ENCODE data around the gene BSCL2. TPM values are rescaled to one million over a fixed set of nuclear protein-coding genes. Genes with fewer than 3 reads are reported as not detected.
"Not testable (repeated sequence)": the region's sequence is repeated elsewhere in the genome, so short reads cannot be mapped to it uniquely, and the experiment has no call there.

BSCL2 gene
- total and polyA plus RNA-seq, 2 donors (not counting 1 experiment from before 2014, with no cell fraction given) = 38.5 to 56.3 TPM

DNA sequence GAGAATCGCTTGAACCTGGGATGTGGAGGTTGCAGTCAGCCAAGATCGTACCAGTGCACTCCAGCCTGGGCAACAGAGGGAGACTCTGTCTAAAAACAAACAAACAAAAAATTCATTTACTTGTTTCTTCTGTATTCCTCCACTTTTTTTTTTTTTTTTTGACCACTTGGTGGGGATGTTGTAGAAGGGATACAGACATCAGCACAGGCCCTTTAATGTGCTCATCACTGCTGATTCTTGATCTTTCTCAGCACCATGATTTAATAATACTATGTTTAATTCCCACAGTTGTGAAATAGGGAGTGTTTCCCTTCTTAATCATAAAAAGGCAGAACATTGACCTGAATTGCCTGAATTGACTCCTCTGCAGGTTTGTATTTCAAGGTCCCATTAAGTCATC lies 25.6 kb upstream of the BSCL2 start:
- H3K9ac ChIP-seq (ENCODE audit: low read length) = no peak overlapping the region
- POLR2A ChIA-PET = interaction anchor here (0.7 kb wide), 1 partner anchor 42 kb away, joined by 5 read pairs; no protein-coding TSS in a partner anchor
- Mint-ChIP-seq H3K4me3 (no peak overlapping the region), H3K27ac (no peak overlapping the region), H3K27me3 (no peaks in the 10 kb centered on the region), H3K9me3 (ENCODE audit: insufficient read depth) (no peaks in the 10 kb centered on the region), H3K4me1 (peaks cover 22% of the 10 kb centered on the region)
- H3K4me2 ChIP-seq (replicated peaks; ENCODE audit: low read depth, low read length, poor library complexity, severe bottlenecking) = no peak overlapping the region
- no peak overlapping the region for H3K27ac ChIP-seq (ENCODE audit: low read length in 2 of 2)
- CTCF ChIA-PET = interaction anchor here (0.7 kb wide), 3 partner anchors 12 to 177 kb away, joined by 3 to 5 read pairs (median 4); no protein-coding TSS in a partner anchor
- H3K9me3 ChIP-seq (ENCODE audit: control extremely low read depth in 1 of 3, control insufficient read depth in 2 of 3, insufficient read depth in 1 of 3, low read length in 2 of 3) = no peaks in the 10 kb centered on the region
- no peak overlapping the region for H3K4me3 ChIP-seq (ENCODE audit: control extremely low read depth in 1 of 5, extremely low read depth in 1 of 5, insufficient read depth in 1 of 5, low read depth in 2 of 5, low read length in 4 of 5)
- no peak overlapping the region for H2AFZ ChIP-seq (ENCODE audit: insufficient read depth, low read depth, low read length, poor library complexity, severe bottlenecking)
- H3K27me3 ChIP-seq (replicated peaks in 1 of 4; ENCODE audit: control extremely low read depth in 1 of 4, control insufficient read depth in 3 of 4, insufficient read depth in 4 of 4, low read length in 3 of 4) = no peaks in the 10 kb centered on the region
- TF ChIP-seq, protein P1, sequence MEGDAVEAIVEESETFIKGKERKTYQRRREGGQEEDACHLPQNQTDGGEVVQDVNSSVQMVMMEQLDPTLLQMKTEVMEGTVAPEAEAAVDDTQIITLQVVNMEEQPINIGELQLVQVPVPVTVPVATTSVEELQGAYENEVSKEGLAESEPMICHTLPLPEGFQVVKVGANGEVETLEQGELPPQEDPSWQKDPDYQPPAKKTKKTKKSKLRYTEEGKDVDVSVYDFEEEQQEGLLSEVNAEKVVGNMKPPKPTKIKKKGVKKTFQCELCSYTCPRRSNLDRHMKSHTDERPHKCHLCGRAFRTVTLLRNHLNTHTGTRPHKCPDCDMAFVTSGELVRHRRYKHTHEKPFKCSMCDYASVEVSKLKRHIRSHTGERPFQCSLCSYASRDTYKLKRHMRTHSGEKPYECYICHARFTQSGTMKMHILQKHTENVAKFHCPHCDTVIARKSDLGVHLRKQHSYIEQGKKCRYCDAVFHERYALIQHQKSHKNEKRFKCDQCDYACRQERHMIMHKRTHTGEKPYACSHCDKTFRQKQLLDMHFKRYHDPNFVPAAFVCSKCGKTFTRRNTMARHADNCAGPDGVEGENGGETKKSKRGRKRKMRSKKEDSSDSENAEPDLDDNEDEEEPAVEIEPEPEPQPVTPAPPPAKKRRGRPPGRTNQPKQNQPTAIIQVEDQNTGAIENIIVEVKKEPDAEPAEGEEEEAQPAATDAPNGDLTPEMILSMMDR (IDR thresholded peaks at IDR 0.05) = peak; percentile 31
- TF ChIP-seq EZH2 (IDR thresholded peaks at IDR 0.05; ENCODE audit: borderline replicate concordance, insufficient read depth, low read depth, low read length, poor library complexity, severe bottlenecking) = no peak
- peaks cover 10 to 15% of the 10 kb centered on the region in 2 donors for H3K4me1 ChIP-seq (ENCODE audit: control insufficient read depth in 2 of 2, insufficient read depth in 2 of 2, low read length in 2 of 2)
- ATAC-seq (ENCODE audit: low read depth) = no peak
- H3K79me2 ChIP-seq (ENCODE audit: control insufficient read depth, insufficient read depth, low read length) = peaks cover 67% of the 10 kb centered on the region
- 100% methylated on average over 1 of the region's 2 CpGs for WGBS (ENCODE audit: insufficient coverage)
- intact Hi-C loops (cut with micrococcal nuclease) = no loop called here
- H4K20me1 ChIP-seq (ENCODE audit: control insufficient read depth, insufficient read depth, low read length, poor library complexity, severe bottlenecking) = peaks cover 48% of the 10 kb centered on the region
- H3K36me3 ChIP-seq (replicated peaks in 1 of 2; ENCODE audit: control extremely low read depth in 1 of 2, control insufficient read depth in 1 of 2, extremely low read depth in 1 of 2, insufficient read depth in 2 of 2, low read length in 1 of 2) = peaks cover 11 to 46% of the 10 kb centered on the region in 2 experiments
- DNase-seq = no peak

DNA sequence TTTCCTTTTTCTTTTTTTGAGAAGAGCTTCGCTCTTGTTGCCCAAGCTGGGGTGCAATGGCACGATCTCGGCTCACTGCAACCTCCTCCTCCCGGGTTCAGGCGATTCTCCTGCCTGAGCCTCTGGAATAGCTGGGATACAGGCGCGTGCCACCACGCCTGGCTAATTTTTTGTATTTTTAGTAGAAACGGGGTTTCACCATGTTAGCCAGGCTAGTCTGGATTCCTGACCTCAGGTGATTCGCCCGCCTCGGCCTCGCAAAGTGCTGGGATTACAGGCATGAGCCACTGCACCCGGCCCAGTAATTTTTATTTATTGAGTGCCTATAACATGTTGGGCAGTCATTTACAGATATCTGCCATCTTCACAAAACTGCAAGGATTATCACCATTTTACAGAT lies 22.9 kb upstream of the BSCL2 start:
- Histone ChIP-seq H4K20me1 (ENCODE audit: control insufficient read depth, insufficient read depth, low read length, poor library complexity, severe bottlenecking) (peaks cover 49% of the 10 kb centered on the region), H3K9ac (ENCODE audit: low read length) (peak overlapping the region; percentile 31), H3K4me1 (ENCODE audit: control insufficient read depth in 2 of 2, insufficient read depth in 2 of 2, low read length in 2 of 2) (peaks cover 23 to 29% of the 10 kb centered on the region in 2 donors), H3K27ac (ENCODE audit: low read length in 2 of 2) (peak overlapping the region in 1 of 2 donors; percentile 60), H3K4me3 (ENCODE audit: control extremely low read depth in 1 of 5, extremely low read depth in 1 of 5, insufficient read depth in 1 of 5, low read depth in 2 of 5, low read length in 4 of 5) (peak overlapping the region in 1 of 5 experiments; percentile 99), H3K79me2 (ENCODE audit: control insufficient read depth, insufficient read depth, low read length) (peaks cover 73% of the 10 kb centered on the region), H3K4me2 (replicated peaks; ENCODE audit: low read depth, low read length, poor library complexity, severe bottlenecking) (peak overlapping the region; percentile 91), H3K36me3 (replicated peaks in 1 of 2; ENCODE audit: control extremely low read depth in 1 of 2, control insufficient read depth in 1 of 2, extremely low read depth in 1 of 2, insufficient read depth in 2 of 2, low read length in 1 of 2) (peaks cover 6 to 21% of the 10 kb centered on the region in 2 experiments)
- H2AFZ ChIP-seq (ENCODE audit: insufficient read depth, low read depth, low read length, poor library complexity, severe bottlenecking); H3K9me3 Mint-ChIP-seq (ENCODE audit: insufficient read depth); intact Hi-C loops (cut with micrococcal nuclease); ATAC-seq (ENCODE audit: low read depth); H3K27me3 Mint-ChIP-seq; H3K9me3 ChIP-seq (ENCODE audit: control extremely low read depth in 1 of 3, control insufficient read depth in 2 of 3, insufficient read depth in 1 of 3, low read length in 2 of 3); H3K27me3 ChIP-seq (replicated peaks in 1 of 4; ENCODE audit: control extremely low read depth in 1 of 4, control insufficient read depth in 3 of 4, insufficient read depth in 4 of 4, low read length in 3 of 4); DNase-seq: not testable (repeated sequence)
- CTCF ChIA-PET = interaction anchor here (0.6 to 5.5 kb wide), 6 partner anchors 22 to 88 kb away, joined by 3 to 34 read pairs (median 4); partner anchors contain the start of genes TMEM179B and ZBTB3
- Mint-ChIP-seq H3K27ac (peak overlapping the region; percentile 20), H3K4me3 (peak overlapping the region; percentile 64), H3K4me1 (peaks cover 37% of the 10 kb centered on the region)
- POLR2A ChIA-PET = interaction anchor here (0.7 to 4.9 kb wide), 6 partner anchors 24 to 151 kb away, joined by 4 to 75 read pairs (median 6); partner anchors contain the start of genes POLR2G, SLC3A2, WDR74 and ZBTB3
- 100% methylated on average over 8 of the region's 14 CpGs for whole genome bisulfite sequencing (ENCODE audit: insufficient coverage)
